GM18858 (cell line): Measurements from ENCODE around the gene LYPD3.

Experiments
- ATAC-seq: cut with Tn5 transposase; IDR thresholded peaks from one replicate; pipeline ENCODE4 v1.9.1; 2021; ENCODE audit not compliant: unreplicated experiment

LYPD3 gene

GRCh38 chr19:43486412-43486811, 21.0 kb upstream of the LYPD3 start:
- ATAC-seq = no peak

GRCh38 chr19:43485951-43486350, 20.5 kb upstream of the LYPD3 start:
- no peak for ATAC-seq

- no peak for ATAC-seq
Measured at GRCh38 chr19:43483281-43483680, 17.9 kb upstream of the LYPD3 start.

GRCh38 chr19:43482193-43482592, 16.8 kb upstream of the LYPD3 start:
- ATAC-seq = no peak

- no peak for ATAC-seq
Measured at GRCh38 chr19:43481701-43482100, 16.3 kb upstream of the LYPD3 start.

GRCh38 chr19:43480574-43480973, 15.2 kb upstream of the LYPD3 start:
- ATAC-seq = no peak

GRCh38 chr19:43479961-43480561, 14.7 kb upstream of the LYPD3 start:
- no peak for ATAC-seq

GRCh38 chr19:43479226-43479625, 13.8 kb upstream of the LYPD3 start:
- no peak for ATAC-seq

GRCh38 chr19:43478323-43478722, 12.9 kb upstream of the LYPD3 start:
- ATAC-seq = no peak

- ATAC-seq = no peak
Measured at GRCh38 chr19:43476606-43477005, 11.2 kb upstream of the LYPD3 start.

- no peak for ATAC-seq
Measured at GRCh38 chr19:43474986-43475705, 9.7 kb upstream of the LYPD3 start.

- ATAC-seq = no peak
Measured at GRCh38 chr19:43474487-43474886, 9.1 kb upstream of the LYPD3 start.

GRCh38 chr19:43471091-43471490, 5.7 kb upstream of the LYPD3 start:
- ATAC-seq = no peak

- no peak for ATAC-seq
Measured at GRCh38 chr19:43470288-43470687, 4.9 kb upstream of the LYPD3 start.

- no peak for ATAC-seq
Measured at GRCh38 chr19:43469160-43469480, 3.7 kb upstream of the LYPD3 start.

- ATAC-seq = no peak
Measured at GRCh38 chr19:43468354-43469159, 3.1 kb upstream of the LYPD3 start.

- ATAC-seq = no peak
Measured at GRCh38 chr19:43467730-43468129, 2.3 kb upstream of the LYPD3 start.

GRCh38 chr19:43467276-43467675, 1.9 kb upstream of the LYPD3 start:
- no peak for ATAC-seq

- ATAC-seq = no peak
Measured at GRCh38 chr19:43466793-43467192, 1.4 kb upstream of the LYPD3 start.

GRCh38 chr19:43464134-43464775, 1.2 kb downstream of the LYPD3 start:
- ATAC-seq = peak; percentile 13

GRCh38 chr19:43463381-43464133, 1.9 kb downstream of the LYPD3 start:
- peak; percentile 61 for ATAC-seq
